ENCODE results near the gene TCHH. TPM values are rescaled to one million over a fixed set of nuclear protein-coding genes. Genes with fewer than 3 reads are reported as not detected.

Gene TCHH
- total and polyA plus RNA-seq, 2 of the 13 experiments (the other 11 are each of a cell fraction or from before 2014, with no cell fraction given): not detected

DNA sequence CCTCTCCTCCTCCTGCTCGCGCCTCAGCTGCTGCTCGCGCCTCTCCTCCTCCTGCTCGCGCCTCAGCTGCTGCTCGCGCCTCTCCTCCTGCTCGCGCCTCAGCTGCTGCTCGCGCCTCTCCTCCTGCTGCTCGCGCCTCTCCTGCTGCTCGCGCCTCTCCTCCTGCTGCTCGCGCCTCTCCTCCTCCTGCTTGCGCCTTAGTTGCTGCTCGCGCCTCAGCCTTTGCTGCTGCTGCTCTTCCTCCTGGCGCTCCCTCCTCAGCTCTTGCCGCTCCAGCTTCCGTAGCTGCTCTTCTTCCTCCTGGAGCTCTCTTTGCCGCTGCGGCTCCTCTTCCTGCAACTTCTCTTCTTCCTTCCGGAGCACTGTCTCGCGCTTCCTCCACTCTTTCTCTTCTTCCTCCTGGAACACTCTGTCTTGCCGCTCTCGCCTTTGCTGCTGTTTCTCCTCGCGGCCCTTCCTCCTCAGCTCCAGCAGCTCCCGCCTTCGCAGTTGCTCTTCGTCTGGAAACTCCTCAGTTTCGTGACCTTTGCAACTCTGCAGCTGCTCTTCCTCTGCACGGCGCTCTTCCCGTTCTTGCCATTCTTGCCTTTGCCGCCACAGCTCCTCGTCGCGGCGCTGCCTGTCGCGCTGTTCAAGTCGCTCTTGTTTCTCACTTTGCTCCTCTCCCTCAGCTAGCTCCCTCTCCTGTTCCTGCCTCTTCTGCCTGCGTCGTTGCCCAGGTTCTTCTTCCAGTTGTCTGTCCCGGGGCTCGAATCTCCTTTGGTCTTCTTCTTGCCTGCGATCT, 3.0 kb downstream of the TCHH start:
- Histone ChIP-seq H3K36me3 (replicated peaks in 1 of 2; ENCODE audit: control insufficient read depth in 1 of 2, insufficient read depth in 2 of 2, low read length in 2 of 2) (no peaks in the 10 kb centered on the region), H3K9me3 (ENCODE audit: low read length) (no peaks in the 10 kb centered on the region), H3K4me3 (replicated peaks in 1 of 3; ENCODE audit: insufficient read depth in 1 of 3, low read depth in 2 of 3, low read length in 3 of 3) (no peak overlapping the region), H2AFZ (ENCODE audit: low read length) (no peak overlapping the region), H3K9ac (ENCODE audit: insufficient read depth, low read depth, low read length) (no peak overlapping the region), H4K20me1 (ENCODE audit: insufficient read depth, low read length) (no peaks in the 10 kb centered on the region), H3K4me2 (ENCODE audit: low read depth, low read length) (no peak overlapping the region), H3K27ac (ENCODE audit: extremely low read length, insufficient read depth, low read length) (no peak overlapping the region), H3K27me3 (ENCODE audit: control insufficient read depth in 1 of 2, insufficient read depth in 2 of 2, low read length in 2 of 2) (peaks cover 5 to 51% of the 10 kb centered on the region in 2 experiments; a peak in 3 of 5 replicates), H3K79me2 (ENCODE audit: insufficient read depth, low read length) (no peaks in the 10 kb centered on the region), H3K4me1 (ENCODE audit: insufficient read depth, low read length) (no peaks in the 10 kb centered on the region)
- ChIA-PET POLR2A (no interaction called here), CTCF (ENCODE audit: low intra/inter-chr PET ratio, low total read pairs) (no interaction called here)
- in situ Hi-C loops (cut with HindIII; ENCODE audit: extremely low pct_ligation_motif_present, low pct_unique_long_range_greater_than_20kb) (no loop called here), intact Hi-C loops (cut with micrococcal nuclease; ENCODE audit: unreplicated experiment) (no loop called here)
- no peak for DNase-seq (ENCODE audit: low spot score)
- no peak for ATAC-seq
- TF ChIP-seq ZNF891 (CRISPR knock-in tag; IDR thresholded peaks at IDR 0.05) (no peak), BORCS8-MEF2B (CRISPR knock-in tag; IDR thresholded peaks at IDR 0.05) (no peak), ZNF207 (IDR thresholded peaks at IDR 0.05; ENCODE audit: borderline replicate concordance) (no peak), ZNF563 (CRISPR knock-in tag; IDR thresholded peaks at IDR 0.05) (no peak), NFKBIZ (CRISPR knock-in tag; IDR thresholded peaks at IDR 0.05) (no peak), HNF4A (CRISPR knock-in tag; IDR thresholded peaks at IDR 0.05) (no peak), ZNF292 (CRISPR knock-in tag; IDR thresholded peaks at IDR 0.05; ENCODE audit: borderline replicate concordance, low read depth) (no peak), E2F5 (CRISPR knock-in tag; conservative IDR thresholded peaks at IDR 0.05) (no peak), TERF1 (CRISPR knock-in tag; IDR thresholded peaks at IDR 0.05) (no peak), ZNF552 (CRISPR knock-in tag; IDR thresholded peaks at IDR 0.05; ENCODE audit: borderline replicate concordance) (no peak), SMAD1 (CRISPR knock-in tag; IDR thresholded peaks at IDR 0.05; ENCODE audit: borderline replicate concordance, low read depth) (no peak), ZMYM2 (CRISPR knock-in tag; IDR thresholded peaks at IDR 0.05) (no peak), MAZ (IDR thresholded peaks at IDR 0.05; ENCODE audit: borderline replicate concordance, low read depth, low read length) (no peak), MAZ (CRISPR knock-in tag; IDR thresholded peaks at IDR 0.05; ENCODE audit: low read depth) (no peak), CHCHD3 (CRISPR knock-in tag; IDR thresholded peaks at IDR 0.05) (no peak), PTBP1 (IDR thresholded peaks at IDR 0.05; ENCODE audit: low read depth, low read length, poor library complexity, severe bottlenecking) (no peak)
- WGBS (ENCODE audit: low lambda C conversion rate): 54% methylated on average over 53 of the region's 53 CpGs
- no peak for FAIRE-seq
- no TSS peak for BruUV-seq (replicated peaks)
